MM.1S (cell line): ENCODE measurements around the gene TDRD7.

Source experiments
- EZH2 ChIP-seq: fragments of 300-600 bp; sonication (generic); optimal IDR thresholded peaks from 2 replicates; pipeline ENCODE3; 2017; ENCODE audit warnings: low read depth, mild to moderate bottlenecking, antibody characterized with exemption, low read length, mixed read lengths
- TF ChIP-seq, protein P1 (sequence below): fragments of 300-600 bp; sonication (generic); IDR thresholded peaks from 2 replicates; pipeline ENCODE4 v1.5.1; 2016; ENCODE audit warnings: antibody characterized with exemption, low read length, mixed read lengths

DNA sequence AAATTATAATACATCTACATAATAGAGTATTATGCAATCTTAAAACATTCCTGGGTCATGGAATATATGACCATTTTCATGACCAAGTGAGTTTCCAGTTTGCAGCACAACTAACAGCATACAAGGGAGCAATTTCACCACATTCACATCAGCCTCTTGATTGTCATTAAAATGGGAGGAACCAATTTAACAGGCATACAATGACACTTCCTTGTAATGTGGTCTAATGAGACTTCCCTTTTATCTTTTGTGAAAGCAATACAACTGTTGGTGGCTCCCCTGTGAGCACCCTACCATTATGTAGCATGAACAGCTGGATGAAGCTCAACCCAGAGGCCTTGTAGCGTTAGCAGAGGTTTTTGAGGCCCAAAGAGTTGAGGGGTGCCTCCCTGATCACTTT lies 76.0 kb downstream of the TDRD7 start:
- TF ChIP-seq EZH2, result no peak
- TF ChIP-seq, protein P1, sequence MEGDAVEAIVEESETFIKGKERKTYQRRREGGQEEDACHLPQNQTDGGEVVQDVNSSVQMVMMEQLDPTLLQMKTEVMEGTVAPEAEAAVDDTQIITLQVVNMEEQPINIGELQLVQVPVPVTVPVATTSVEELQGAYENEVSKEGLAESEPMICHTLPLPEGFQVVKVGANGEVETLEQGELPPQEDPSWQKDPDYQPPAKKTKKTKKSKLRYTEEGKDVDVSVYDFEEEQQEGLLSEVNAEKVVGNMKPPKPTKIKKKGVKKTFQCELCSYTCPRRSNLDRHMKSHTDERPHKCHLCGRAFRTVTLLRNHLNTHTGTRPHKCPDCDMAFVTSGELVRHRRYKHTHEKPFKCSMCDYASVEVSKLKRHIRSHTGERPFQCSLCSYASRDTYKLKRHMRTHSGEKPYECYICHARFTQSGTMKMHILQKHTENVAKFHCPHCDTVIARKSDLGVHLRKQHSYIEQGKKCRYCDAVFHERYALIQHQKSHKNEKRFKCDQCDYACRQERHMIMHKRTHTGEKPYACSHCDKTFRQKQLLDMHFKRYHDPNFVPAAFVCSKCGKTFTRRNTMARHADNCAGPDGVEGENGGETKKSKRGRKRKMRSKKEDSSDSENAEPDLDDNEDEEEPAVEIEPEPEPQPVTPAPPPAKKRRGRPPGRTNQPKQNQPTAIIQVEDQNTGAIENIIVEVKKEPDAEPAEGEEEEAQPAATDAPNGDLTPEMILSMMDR, result no peak
